CD14-positive monocyte (primary cell): ENCODE results near the gene XKRX. TPM values are rescaled to one million over a fixed set of nuclear protein-coding genes. Genes with fewer than 3 reads are reported as not detected.

ENCODE experiments used
- DNase-seq, 3 donors: peaks; one replicate each; pipeline ENCODE4 v3.0.0-alpha.2; 2011 to 2022
- H2AFZ ChIP-seq: 2 replicates; pipeline ENCODE4 v1.6.0; 2012; ENCODE audit warnings: mild to moderate bottlenecking, low read depth, low read length, inconsistent platforms; ENCODE audit not compliant: insufficient read depth, poor library complexity, severe bottlenecking
- H3K27ac ChIP-seq, 2 donors: 1 replicate in 1 of 2; 2 replicates in 1 of 2; pipeline ENCODE4 v1.5.1; 2012 to 2013; ENCODE audit warnings: low read length in 2 of 2, control low read depth in 1 of 2, inconsistent platforms in 1 of 2, low read depth in 1 of 2, mild to moderate bottlenecking in 1 of 2
- H3K27me3 ChIP-seq, 2 donors: one replicate each; pipeline versions ENCODE4 v1.6.0 to v1.6.1; 2011 to 2013; ENCODE audit warnings: low read length in 2 of 2; ENCODE audit not compliant: control insufficient read depth in 2 of 2, insufficient read depth in 2 of 2
- H3K36me3 ChIP-seq, 2 donors: replicated peaks in 1 of 2; 1 replicate in 1 of 2; 2 replicates in 1 of 2; pipeline versions ENCODE4 v1.5.1 to v1.6.1; 2012 to 2013; ENCODE audit warnings: low read length in 2 of 2, control low read depth in 1 of 2, inconsistent platforms in 1 of 2, mild to moderate bottlenecking in 1 of 2; ENCODE audit not compliant: insufficient read depth in 2 of 2, control insufficient read depth in 1 of 2
- H3K4me1 ChIP-seq, 2 donors: 1 replicate in 1 of 2; 2 replicates in 1 of 2; pipeline versions ENCODE4 v1.5.1 to v1.6.1; 2012 to 2013; ENCODE audit warnings: low read length in 2 of 2, control low read depth in 1 of 2, inconsistent platforms in 1 of 2, mild to moderate bottlenecking in 1 of 2, moderate library complexity in 1 of 2; ENCODE audit not compliant: insufficient read depth in 2 of 2, control insufficient read depth in 1 of 2
- H3K4me2 ChIP-seq: replicated peaks from 2 replicates; pipeline ENCODE3; 2012; ENCODE audit warnings: low read length, moderate library complexity, mild to moderate bottlenecking; ENCODE audit not compliant: poor library complexity, severe bottlenecking; ENCODE audit errors: extremely low read depth
- H3K4me3 ChIP-seq, 3 experiments: fragments of 200-600 bp in 1 of 3; sonication (generic) in 1 of 3; replicated peaks in 1 of 3; 1 replicate in 2 of 3; 2 replicates in 1 of 3; pipeline ENCODE4 v1.5.1; 2011 to 2013; ENCODE audit warnings: low read length in 3 of 3, mild to moderate bottlenecking in 3 of 3, control low read depth in 2 of 3, low read depth in 2 of 3, inconsistent platforms in 1 of 3, moderate library complexity in 1 of 3
- H3K79me2 ChIP-seq: 2 replicates; pipeline ENCODE4 v1.6.0; 2012; ENCODE audit warnings: mild to moderate bottlenecking, control low read depth, inconsistent platforms, low read length, moderate library complexity; ENCODE audit not compliant: insufficient read depth
- H3K9ac ChIP-seq: 2 replicates; pipeline ENCODE4 v1.6.0; 2017; ENCODE audit warnings: low read length, mild to moderate bottlenecking; ENCODE audit not compliant: insufficient read depth, poor library complexity, severe bottlenecking
- H3K9me3 ChIP-seq, 2 donors: replicated peaks in 1 of 2; 1 replicate in 1 of 2; 2 replicates in 1 of 2; pipeline versions ENCODE4 v1.5.1 to v1.6.1; 2012 to 2013; ENCODE audit warnings: low read length in 2 of 2, control low read depth in 1 of 2; ENCODE audit not compliant: control insufficient read depth in 1 of 2, insufficient read depth in 1 of 2
- H4K20me1 ChIP-seq: 2 replicates; pipeline ENCODE4 v1.6.0; 2012; ENCODE audit warnings: mild to moderate bottlenecking, low read length, control low read depth, moderate library complexity; ENCODE audit not compliant: insufficient read depth
- H3K27ac Mint-ChIP-seq, 7 donors: one replicate each; pipeline ENCODE4 v1.8.0; 2020; ENCODE audit warnings: mild to moderate bottlenecking in 7 of 7, mixed read lengths in 7 of 7, moderate library complexity in 6 of 7, inconsistent platforms in 2 of 7
- H3K27me3 Mint-ChIP-seq, 3 donors: one replicate each; pipeline ENCODE4 v1.8.0; 2021 to 2022; ENCODE audit warnings: low read depth in 3 of 3, mild to moderate bottlenecking in 3 of 3, mixed read lengths in 3 of 3, moderate library complexity in 3 of 3, inconsistent platforms in 1 of 3
- H3K36me3 Mint-ChIP-seq, 2 donors: one replicate each; pipeline ENCODE4 v1.8.0; 2020; ENCODE audit warnings: mixed read lengths in 2 of 2, inconsistent platforms in 1 of 2, mild to moderate bottlenecking in 1 of 2
- H3K4me1 Mint-ChIP-seq: one replicate; pipeline ENCODE4 v1.8.0; 2020; ENCODE audit warnings: mild to moderate bottlenecking, mixed read lengths
- H3K4me3 Mint-ChIP-seq, 2 donors: one replicate each; pipeline ENCODE4 v1.8.0; 2020; ENCODE audit warnings: mild to moderate bottlenecking in 2 of 2, mixed read lengths in 2 of 2, moderate library complexity in 1 of 2
- H3K9me3 Mint-ChIP-seq, 7 donors: one replicate each; pipeline ENCODE4 v1.8.0; 2020 to 2022; ENCODE audit warnings: mixed read lengths in 7 of 7, mild to moderate bottlenecking in 6 of 7, moderate library complexity in 6 of 7, inconsistent platforms in 2 of 7
- CTCF ChIP-seq: fragments of 200-600 bp; IDR thresholded peaks from one replicate; pipeline ENCODE4 v1.8.0; 2022; ENCODE audit warnings: antibody characterized with exemption, mild to moderate bottlenecking
- WGBS: methylation state at CpG from one replicate; pipeline ENCODE4 v1.1.5; 2013; ENCODE audit warnings: missing lambda C conversion rate; ENCODE audit not compliant: insufficient coverage; 5-methylcytosine and 5-hydroxymethylcytosine counted together
- intact Hi-C, 2 donors: fragments of 100-400 bp; cut with micrococcal nuclease; formaldehyde crosslinking; loops; one replicate each; pipeline versions ENCODE4 v1.15.0 to v1.15.1; 2023
- polyA plus RNA-seq, 3 donors: library from polyadenylated mRNA; depleted of rRNA in 1 of 3; unstranded in 2 of 3; stranded (reverse) in 1 of 3; fragments of 300-500 nt in 2 of 3; fragments of >200 nt in 1 of 3; fragmentation: Illumina TruSeq in 2 of 3; gene quantifications; 1 replicate in 2 of 3; 2 replicates in 1 of 3; pipeline ENCODE4 v1.2.3, GENCODE V29; 2012 to 2021

Gene XKRX
- polyA plus RNA-seq, 3 donors: not detected

- Mint-ChIP-seq H3K27ac (no peak overlapping the region), H3K4me1 (no peaks in the 10 kb centered on the region), H3K27me3 (peaks cover 0 to 2% (median 2%) of the 10 kb centered on the region in 3 donors), H3K4me3 (no peak overlapping the region), H3K9me3 (peaks cover 0 to 4% (median 0%) of the 10 kb centered on the region in 7 donors), H3K36me3 (no peaks in the 10 kb centered on the region)
- no peak for DNase-seq
- H3K36me3 ChIP-seq: no peaks in the 10 kb centered on the region
- intact Hi-C loops: no loop called here
- no peak overlapping the region for H2AFZ ChIP-seq
- no peaks in the 10 kb centered on the region for H3K79me2 ChIP-seq
- H3K9me3 ChIP-seq: no peaks in the 10 kb centered on the region
- no peaks in the 10 kb centered on the region for H3K27me3 ChIP-seq
- no peak for TF ChIP-seq CTCF
- no CpG with 5 or more reads among the region's 2 CpGs for whole genome bisulfite sequencing
- no peak overlapping the region for H3K9ac ChIP-seq
- H3K4me2 ChIP-seq: no peak overlapping the region
- no peak overlapping the region for H3K27ac ChIP-seq
- H4K20me1 ChIP-seq: no peaks in the 10 kb centered on the region
- no peaks in the 10 kb centered on the region for H3K4me1 ChIP-seq
- no peak overlapping the region for H3K4me3 ChIP-seq
Measured at GRCh38 chrX:100880368-100880767, 48.3 kb downstream of the XKRX start.

- Mint-ChIP-seq H3K4me3 (no peak within 1 kb of the TSS), H3K27ac (no peak within 1 kb of the TSS), H3K27me3 (peaks cover 0 to 4% (median 0%) of the 10 kb centered on the region in 3 donors), H3K4me1 (no peaks in the 10 kb centered on the region), H3K9me3 (no peaks in the 10 kb centered on the region), H3K36me3 (no peaks in the 10 kb centered on the region)
- no peaks in the 10 kb centered on the region for H3K79me2 ChIP-seq
- H3K36me3 ChIP-seq: no peaks in the 10 kb centered on the region
- no peak within 1 kb of the TSS for H3K4me3 ChIP-seq
- no peak for TF ChIP-seq CTCF
- no peaks in the 10 kb centered on the region for H3K4me1 ChIP-seq
- no peaks in the 10 kb centered on the region for H4K20me1 ChIP-seq
- H3K4me2 ChIP-seq: no peak within 1 kb of the TSS
- H3K27ac ChIP-seq: no peak within 1 kb of the TSS
- DNase-seq: no peak
- no CpG with 5 or more reads among the region's 2 CpGs for WGBS
- H3K9ac ChIP-seq: no peak within 1 kb of the TSS
- no peak within 1 kb of the TSS for H2AFZ ChIP-seq
- H3K27me3 ChIP-seq: no peaks in the 10 kb centered on the region
- no peaks in the 10 kb centered on the region for H3K9me3 ChIP-seq
- intact Hi-C loops: no loop called here
Measured at GRCh38 chrX:100874325-100874724, 54.4 kb downstream of the XKRX start, which contains the start of gene NOX1. Gene NOX1 (minus strand): TSS chrX:100874359. CDS start chrX:100874139, 220 bp downstream.
